HG02973 (cell line): Measurements from ENCODE around the gene LPP.

Source experiments
- ATAC-seq: cut with Tn5 transposase; IDR thresholded peaks from one replicate; pipeline ENCODE4 v1.9.1; 2021; ENCODE audit warnings: moderate library complexity; ENCODE audit not compliant: unreplicated experiment

LPP gene

DNA sequence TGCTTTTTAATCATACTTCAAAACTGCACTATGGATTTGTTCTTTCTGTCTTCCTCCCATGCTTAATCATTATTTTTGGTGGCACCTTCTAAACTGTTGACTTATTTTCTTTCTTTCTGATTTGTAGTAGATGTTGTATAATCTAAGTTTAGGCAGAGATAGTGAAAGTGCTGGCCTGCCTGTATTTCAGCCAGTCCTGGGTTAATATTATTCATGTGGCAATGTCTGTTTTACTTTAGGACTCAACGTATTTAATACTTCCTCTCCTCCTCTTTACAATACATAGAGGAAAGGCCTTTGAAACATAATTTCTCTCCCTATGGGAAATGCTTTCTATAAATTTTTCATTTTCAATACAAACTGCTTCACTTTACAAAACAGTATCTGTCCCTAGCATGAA is 690.1 kb downstream of the LPP start:
- no peak for ATAC-seq

DNA sequence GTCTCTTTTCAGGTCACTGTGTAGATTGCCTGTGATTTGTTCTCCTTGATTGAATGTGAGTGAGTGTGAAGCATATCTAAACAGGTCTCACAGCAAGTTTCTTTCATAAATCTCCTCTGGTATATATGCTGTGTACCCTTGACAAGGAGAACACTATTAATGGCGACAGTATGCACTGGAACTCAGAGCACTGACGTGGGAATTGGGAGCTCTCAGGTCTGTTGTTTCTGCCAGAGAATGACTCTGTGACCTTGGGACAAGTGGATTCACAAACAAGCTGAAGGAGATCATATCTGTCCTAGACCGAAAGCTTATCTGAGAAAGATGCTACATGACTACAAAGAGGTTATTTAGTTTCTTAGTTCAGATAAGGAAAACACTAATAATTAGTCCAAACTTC is 691.6 kb downstream of the LPP start:
- no peak for ATAC-seq

DNA sequence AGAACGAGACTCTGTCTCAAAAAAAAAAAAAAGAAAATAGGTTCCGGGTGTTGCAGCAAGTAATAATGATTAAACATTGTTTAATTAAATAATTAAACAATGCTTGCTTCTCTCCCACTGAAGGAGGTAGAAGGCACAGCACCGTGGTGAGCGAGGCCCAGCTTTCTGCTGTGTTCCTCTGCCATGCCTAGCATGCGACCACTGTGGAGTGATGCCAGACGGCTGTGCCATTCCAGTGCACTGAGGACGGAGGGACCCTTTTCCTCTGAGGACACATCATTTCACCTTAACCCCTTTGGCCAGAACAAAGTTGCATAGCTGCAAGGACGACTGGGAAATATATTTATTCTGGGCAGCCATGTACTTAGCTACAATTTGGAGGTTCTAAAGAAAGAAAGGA is 695.0 kb downstream of the LPP start:
- no peak for ATAC-seq

DNA sequence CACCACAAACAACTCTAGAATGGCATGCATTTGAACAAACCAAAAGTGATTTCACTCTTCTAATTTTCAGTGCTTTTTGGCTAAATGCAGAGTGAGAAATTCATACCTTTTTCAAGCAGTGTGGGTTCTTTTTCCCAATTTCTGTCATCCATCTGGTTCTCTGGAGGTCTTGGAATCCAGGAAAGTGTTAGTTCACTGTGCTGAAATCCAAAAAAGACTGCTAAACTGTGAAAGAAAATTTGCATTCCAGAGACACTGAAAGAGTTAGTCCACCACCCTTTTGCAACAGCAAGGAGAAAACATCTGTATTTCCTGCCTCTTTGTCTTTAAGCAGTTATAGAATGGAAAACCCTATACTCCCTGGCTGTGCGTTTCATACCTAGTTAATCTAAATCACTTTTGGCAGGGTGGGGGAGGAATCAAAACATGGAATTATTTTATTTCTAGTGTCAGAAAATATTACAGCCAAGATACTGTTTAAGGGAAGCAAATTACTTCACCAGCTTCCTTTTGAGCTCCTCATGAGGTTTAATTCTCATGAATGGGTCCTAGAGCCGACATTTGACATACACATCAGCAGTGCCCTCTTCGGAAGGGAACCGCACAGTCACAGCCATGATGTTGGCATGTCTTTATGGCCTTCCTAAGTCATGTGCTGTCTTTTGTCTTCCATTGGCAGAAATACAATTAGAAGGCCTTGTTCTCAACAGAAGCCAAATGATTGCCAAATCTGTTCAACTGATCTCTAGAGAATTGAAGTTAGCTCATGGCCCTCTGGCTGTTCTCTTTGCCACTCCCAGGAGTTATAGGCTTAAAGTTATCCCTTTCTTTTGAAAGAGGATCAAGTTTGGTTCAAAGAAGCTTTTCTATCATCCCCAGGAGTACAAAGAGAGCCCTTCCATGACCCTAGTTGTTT is 700.2 kb downstream of the LPP start:
- ATAC-seq, result no peak

DNA sequence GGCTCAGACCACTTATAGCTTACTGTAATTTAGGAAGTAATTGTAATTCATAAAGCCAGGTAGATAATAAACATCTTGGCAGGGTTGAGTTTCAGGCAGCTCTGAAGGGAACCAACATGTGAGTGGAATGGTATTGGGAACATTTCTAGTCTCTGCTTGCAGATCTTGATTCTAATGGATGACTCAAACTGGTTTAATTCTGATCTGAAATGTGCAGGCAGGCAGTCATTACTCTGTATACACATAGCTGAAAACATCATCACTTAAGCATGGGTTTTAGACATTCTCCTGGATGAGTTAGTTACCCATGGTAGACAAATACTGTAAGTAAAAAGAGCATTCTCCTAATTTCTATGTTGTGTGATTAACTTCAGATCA is 700.8 kb downstream of the LPP start:
- ATAC-seq, result no peak

DNA sequence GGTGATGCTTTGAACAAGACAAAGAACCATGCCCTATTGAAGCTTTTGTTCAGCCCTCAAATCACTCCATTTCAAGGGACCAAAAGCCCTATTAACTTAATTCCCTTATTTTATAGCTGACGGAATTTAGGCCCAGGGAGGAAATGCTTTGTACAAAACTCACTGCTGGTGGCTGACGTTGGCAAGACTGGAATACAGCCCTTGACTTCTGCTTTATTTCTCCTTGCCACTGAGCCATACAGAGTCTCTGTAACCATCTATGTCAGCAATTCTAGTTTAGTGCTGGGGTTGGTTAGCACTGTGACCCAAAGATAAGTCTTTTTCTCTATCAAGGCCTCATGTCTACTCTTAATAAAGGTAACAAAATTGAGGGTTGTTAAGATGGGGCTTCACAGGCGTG is 701.7 kb downstream of the LPP start:
- ATAC-seq, result no peak

DNA sequence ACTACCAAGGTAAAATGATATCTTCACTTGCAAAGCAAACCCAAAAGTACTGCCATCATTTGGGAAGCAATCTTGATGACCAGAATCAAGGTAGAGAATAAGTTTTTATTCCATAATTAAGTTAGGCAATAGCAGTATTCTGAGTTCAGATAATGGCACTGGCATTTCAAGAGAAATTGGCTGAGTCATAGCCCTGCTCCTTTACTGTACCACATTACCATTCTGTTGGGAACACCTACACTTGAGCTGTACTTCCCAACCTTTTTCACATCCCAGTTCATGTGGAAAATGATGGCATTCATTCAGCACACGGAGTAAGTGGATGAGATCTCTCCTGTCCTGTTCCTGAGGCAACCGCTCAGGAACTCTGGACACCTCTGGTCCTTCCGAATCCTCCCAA is 706.2 kb downstream of the LPP start:
- no peak for ATAC-seq

DNA sequence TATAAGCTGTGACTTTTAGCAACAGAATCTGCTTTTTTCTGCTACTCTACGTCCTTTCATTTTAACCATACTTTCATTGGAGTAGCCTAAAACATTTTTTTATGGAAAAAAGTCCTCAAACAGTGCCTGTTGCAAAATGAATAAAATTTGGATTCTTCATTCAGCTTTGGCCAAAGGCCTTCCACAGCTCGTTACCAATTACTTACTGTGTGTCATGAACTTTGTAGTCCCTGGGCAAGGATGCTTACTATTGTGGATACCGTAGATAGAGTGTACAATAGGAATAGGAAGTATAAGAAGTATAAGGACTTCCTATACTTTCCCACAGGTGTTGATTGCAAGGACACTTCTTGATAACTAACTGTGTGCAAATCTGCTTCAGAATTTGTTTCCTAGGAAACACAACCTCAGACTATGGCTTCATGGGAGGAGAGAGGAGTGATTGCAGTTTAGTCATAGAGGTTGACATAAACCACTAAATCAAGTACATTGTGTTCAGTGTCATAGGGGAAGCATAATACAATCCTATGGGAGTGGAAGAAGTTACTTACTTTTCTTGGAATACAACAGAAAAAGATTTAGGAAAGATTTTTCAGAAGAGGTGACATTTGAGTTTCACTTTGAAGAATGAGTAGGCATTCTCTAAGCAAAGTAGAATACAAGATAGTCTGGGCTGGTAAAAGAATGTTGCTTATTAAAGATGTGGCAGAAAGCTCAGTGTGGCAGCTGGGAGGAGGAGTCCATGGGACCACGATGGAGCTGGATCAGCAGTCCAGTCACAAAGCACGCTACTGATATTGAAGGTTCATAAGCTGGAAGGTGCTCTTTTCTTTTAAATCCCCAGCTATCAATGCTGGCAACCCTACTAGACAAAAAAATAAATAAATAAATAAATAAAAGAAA is 708.1 kb downstream of the LPP start:
- no peak for ATAC-seq

DNA sequence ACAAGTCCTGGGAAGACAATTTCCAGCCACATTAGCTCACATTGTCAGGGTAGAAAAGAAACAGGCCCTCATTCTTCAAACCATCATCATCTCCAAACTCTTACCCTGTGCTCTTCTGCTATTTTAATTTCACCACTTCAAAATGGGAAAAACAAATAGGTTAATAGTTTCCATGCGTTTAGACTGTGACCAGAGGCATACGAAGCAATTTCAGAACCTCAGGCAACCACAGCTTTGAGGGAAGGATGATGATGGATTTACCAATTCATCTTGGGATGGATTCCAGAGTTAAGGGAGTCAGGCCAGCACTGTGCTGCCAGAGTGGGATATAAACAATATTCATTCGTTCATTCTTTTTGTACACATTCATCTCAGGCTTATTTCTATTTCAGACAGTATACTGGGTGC is 710.0 kb downstream of the LPP start:
- no peak for ATAC-seq

DNA sequence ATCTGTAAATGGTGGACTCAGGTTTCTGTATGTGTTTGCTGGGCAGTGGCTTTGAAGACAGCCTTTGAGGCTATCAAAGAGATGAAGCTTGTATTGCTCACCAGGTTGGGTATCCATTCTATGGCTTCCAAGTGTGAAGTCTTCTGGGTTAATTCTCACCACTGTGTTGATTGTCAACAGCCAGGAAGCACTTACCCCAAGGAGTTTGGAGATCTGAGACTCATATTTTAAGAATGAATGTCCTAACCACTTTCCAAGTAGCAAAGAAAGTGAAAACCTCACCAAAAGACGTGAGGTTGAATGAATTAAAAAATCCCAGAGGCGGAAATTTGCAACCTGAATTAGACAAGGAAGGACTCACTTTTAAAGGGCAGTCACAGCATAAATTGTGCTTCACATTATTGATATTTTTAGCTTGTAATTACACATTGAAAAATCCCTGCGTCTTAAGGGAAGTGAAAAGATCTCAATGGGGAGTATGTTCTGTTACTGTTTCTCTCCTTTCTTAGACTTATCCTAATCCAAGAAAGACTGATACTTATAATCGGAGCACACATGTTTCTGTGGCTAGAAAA is 713.8 kb downstream of the LPP start:
- no peak for ATAC-seq

DNA sequence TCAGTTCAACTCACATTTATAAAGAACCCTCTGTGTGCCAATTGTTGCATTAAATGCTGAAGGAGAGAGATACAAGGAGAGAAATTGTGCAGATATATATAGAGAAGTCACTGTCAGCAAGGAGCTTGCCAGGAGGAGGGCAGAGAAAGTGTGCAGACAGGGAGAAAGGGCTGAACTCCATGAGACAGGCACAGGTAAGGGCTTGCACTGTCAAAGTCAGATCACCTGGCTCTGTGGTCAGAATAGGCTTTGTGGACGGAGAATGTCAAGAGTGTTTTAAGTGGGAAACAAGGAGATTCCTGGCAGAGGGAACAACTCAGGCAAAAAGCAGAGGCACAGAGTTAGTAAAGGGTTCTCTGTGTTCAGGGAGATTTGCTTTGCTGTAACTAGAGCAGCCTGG is 714.8 kb downstream of the LPP start:
- no peak for ATAC-seq

DNA sequence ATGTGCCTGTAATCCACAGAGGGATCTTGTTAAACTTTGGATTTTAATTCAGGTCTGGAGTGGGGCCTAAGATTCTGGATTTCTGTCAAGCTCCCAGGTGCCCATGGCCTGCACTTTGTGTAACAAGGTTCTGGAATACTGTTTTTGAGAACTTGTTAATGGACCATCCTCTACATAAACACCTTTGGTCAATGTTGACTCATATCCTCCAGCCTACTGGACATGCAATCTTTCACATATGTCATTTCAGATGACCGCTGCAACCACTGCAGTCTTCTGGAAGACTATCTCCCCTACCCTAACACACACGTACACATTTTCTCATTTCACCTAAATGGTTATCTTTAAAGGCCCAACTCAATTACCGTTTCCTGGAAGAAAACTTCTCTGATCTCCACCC is 715.7 kb downstream of the LPP start:
- no peak for ATAC-seq

DNA sequence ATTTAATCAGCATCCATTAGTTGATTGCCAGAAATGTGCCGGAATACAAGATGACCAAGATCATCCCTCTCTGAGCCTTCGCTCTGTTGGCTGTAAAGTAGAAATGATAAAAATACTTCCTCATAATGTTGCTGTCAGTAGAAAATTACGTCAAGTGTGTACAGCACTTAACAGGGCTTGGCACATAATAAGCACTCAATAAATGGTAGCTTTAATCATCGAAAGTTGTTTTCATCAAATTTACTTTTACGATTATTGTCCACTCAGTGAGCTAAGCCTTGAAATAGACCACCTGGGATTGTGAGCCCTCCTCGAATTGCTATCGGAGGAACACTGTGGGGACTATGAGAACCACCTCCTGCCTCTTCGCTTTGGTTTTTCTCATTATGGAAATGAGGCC is 716.5 kb downstream of the LPP start:
- no peak for ATAC-seq

DNA sequence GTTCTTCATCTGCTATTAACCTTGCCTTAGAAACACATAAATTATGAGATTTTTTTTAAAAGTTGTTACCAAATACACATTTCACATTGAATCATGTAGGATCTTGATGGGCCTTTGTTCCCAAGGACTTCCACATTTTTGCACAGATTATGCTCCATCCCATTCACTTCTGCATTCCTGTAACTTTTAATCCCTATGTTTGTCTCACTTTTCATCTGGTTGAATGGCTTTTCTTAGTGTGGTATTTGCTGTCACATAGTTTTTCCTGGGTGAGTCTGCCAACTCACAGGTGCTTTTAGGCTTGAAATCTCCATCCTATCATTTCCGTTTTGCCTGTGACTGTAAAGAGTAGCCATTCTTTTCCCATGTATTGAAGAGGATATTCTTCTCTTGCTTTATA is 720.6 kb downstream of the LPP start:
- ATAC-seq, result no peak

DNA sequence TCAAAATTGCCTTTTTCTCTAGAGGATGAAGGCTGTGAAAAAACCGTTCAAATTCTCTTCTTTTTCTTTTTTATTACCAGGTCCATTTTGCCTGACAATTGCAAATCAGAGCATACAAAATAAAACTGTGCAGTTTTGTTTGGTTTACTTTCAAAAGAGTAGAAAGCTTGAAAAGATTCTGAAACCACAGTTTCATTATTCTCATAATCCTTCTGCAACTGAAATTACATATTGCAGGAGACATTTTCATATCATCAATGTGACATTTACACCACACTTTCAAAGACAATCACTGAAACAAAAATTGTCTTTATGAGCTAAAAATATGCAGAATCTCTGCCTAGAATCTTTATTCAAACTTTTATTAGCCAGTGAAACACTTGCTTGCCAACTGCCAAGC is 721.5 kb downstream of the LPP start:
- ATAC-seq, result no peak

DNA sequence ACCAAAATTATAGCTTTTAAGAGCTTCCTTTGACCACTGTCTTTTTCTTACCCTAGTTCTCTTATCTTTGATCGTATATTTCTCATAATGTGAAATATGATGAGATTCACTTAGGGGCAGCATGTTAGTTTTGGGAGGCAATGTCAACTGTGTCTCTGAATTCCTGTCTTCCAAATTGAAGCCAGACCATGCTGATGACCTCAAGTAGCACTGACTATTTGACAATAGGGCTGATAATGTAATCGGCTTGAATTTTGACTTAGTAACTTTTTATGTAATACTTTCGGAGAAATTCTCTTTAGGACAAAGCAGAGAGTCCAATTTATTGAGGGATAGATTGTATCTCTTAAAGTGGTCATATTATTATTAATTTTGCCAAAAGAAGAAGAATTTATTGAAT is 722.4 kb downstream of the LPP start:
- ATAC-seq, result no peak

DNA sequence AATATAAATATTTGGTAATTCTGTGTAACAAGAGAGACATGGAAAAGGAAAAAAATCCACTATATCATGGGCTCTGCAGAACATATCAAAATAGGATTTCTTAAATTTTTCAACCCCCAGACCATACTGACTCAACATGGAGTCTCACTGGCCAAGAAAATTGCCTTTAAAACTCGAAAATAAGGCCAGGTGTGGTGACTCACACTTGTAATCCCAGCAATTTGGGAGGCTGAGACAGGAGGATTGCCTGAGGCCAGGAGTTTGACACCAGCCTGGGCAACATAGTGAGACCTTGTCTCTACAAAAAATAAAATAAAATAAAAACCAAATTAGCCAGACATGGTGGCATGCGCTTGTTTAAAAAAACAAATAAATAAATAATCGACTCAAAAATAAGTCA is 723.4 kb downstream of the LPP start:
- ATAC-seq, result no peak

DNA sequence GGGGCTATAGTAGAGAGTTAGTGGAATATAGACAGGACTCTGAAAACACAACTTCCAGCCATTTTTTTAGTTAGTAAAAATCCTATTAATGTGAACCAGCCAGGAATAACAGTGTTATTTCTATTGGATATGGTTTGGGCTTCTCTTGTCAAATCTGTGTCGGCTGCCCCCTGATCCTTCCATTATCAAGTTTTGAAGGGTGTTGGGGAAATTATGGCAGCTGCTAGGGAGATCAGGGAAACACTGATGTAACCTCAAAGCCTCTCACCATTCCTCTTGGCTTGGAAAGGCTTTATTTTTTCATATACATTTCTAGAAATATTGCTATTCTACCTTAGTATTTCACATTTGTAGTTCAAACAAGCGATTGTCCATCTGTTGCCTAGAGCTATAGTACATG is 724.1 kb downstream of the LPP start:
- no peak for ATAC-seq

DNA sequence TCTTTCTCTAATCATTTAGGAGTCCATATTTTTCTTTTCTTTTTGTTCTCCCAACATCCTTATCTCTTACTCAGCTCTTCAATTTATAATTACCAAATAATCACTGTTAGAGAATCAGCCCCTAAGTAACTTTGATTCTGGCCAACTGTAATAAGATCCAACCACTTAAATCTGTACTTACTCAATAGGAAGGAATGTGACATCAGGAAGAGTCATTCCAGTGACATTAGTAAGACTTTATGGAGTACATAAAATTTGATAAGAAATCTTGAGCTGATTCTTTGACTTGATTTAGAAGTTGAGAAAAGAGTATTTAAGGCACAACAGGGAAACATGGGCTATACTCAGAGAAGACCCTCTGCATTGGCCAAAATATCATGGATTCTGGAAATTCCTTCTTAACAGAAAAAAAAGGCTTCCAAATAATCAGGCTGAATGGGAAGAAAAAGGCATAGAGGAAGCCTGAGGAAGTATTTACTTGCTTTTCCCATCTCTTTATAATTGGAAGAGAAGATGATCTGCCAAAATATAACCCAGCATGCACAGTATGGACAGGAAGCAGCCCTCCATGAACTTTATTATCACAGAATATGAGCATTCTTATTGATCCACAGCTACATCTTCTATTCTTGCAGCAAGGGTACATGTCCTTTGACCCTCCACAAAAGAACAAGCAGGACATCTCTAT is 728.1 kb downstream of the LPP start:
- no peak for ATAC-seq

DNA sequence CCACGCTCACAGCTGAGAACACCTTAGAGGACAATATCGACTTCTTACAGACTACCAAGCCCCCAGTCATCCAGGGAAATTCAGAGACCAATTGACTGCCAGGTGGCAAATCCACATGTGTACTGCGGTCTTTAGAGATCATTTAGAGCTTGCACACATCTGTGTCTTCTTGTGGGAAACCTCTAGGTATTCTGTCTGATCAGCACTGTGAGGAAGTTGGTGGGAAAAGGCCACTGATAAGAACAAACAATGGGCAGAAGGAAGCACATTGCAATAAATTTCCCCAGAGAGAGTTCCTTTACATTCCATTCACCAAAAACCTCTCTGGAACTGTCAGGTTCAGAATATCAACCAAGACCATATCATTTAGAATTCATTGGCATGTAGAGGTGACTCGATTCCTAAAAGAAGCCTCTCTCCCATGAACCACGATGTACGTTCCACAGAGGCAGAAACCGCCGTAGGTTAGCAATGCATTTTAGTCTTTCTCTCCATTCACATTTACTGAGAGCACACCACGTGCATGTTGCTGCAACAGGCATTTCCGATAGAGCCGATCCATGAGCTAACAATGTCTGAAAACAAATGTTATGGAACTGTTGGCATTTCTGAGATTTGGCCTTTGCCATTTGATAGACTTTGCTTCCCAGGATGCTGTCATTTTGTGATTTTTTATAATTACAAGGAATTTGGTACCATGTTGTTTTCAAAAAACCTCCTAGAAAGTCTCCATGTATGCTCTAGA is 730.5 kb downstream of the LPP start:
- no peak for ATAC-seq
